CD4-positive, alpha-beta T cell treated with Interleukin-12 subunit alpha and Interleukin-12 subunit beta, for 1 hour (primary cell): Measurements from ENCODE around the gene GSTM1.

ENCODE experiments used
- DNase-seq: peaks from one replicate; pipeline ENCODE4 v3.0.0-alpha.2; 2020

GSTM1 gene

GRCh38 chr1:109687641-109688499, at the start of gene GSTM1:
TSS of gene GSTM1 (plus strand) at chr1:109687817. CDS start at chr1:109687874, 57 bp downstream.
- DNase-seq: no peak

- DNase-seq: no peak
These were observed 48.4 kb upstream of the GSTM1 start for GRCh38 chr1:109639063-109639840.

DNA sequence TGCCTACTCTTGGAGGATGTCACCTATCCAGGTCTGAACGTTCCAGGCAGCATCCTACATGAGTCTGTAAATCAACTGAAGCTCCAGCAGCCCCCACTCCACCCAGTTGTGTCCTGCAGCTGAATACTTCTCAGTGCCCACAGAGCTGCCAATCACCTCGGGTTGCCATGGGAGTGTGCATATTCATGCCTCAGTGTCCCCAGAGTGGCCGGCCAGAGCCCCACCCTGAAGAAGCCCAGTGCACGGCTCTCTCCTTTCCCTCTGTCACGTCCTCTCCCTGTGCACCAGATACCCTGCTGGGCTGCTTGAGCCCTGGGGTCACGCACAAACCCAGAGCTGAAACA, 47.8 kb upstream of the GSTM1 start:
- DNase-seq: no peak

DNA sequence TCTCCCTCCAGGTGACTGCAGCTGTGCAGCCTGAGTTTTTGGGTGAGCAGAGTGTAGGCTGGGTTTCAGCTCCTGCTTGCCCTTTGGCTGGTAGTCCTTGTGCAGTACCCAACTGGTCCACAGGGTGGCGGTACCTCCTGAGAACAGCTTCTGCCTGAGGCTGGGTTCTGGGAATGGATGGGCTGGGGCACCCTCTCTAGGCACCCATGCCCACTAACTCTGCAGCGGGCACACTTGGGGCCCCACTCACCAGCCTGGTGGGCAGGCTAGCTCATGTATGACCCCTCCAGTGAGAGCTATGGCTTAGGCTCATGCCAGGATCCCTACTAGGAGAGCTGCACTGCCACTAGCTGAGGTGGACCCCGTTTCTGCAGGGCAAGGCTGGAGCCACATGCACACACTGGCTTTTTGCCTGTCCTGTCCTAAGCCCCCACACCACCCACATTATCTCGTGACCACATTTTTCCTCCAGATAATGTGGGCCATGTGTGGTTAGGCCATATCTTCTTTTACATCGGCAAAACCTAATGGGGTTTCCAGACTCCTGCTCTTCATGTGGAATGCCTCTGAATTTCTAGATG, 47.2 kb upstream of the GSTM1 start:
- peak; percentile 87 for DNase-seq

- DNase-seq: no peak
These were observed 46.4 kb upstream of the GSTM1 start for GRCh38 chr1:109641078-109641740.

DNA sequence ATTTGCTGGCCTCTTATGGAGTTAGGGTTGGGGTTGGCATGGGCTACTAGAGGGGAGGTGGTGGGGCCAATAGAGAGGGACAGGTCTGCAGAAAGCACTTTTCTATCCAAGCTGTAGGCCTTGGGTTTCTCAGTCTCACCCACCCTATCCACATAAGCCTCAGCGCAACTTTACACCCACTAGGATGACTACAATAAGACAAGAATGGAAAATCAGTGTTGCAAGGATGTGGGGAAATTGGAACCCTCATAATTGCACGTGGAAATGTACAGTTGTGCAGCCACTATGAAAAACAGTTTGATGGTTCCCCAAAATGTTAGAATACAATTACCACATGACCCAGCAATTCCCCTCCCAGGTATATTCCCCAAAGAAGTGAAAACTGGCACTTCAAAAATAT, 45.8 kb upstream of the GSTM1 start:
- DNase-seq: no peak

DNA sequence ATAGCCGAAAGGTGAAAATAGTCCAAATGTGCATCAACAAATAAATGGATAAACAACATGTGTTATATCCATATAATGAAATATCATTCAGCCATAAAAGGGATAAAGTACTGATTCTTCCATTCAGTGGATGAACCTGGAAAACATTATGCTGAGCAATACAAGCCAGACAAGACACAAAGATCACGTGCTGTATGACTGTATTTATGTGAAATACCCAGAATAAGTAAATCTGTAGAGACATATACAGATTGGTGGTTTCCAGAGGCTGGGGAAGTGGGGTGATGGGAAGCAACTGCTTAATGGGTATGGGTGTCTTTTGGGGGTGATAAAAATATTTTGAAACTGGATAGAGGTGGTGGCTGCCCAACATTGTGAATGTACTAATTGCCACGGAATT, 45.0 kb upstream of the GSTM1 start:
- DNase-seq: no peak

DNA sequence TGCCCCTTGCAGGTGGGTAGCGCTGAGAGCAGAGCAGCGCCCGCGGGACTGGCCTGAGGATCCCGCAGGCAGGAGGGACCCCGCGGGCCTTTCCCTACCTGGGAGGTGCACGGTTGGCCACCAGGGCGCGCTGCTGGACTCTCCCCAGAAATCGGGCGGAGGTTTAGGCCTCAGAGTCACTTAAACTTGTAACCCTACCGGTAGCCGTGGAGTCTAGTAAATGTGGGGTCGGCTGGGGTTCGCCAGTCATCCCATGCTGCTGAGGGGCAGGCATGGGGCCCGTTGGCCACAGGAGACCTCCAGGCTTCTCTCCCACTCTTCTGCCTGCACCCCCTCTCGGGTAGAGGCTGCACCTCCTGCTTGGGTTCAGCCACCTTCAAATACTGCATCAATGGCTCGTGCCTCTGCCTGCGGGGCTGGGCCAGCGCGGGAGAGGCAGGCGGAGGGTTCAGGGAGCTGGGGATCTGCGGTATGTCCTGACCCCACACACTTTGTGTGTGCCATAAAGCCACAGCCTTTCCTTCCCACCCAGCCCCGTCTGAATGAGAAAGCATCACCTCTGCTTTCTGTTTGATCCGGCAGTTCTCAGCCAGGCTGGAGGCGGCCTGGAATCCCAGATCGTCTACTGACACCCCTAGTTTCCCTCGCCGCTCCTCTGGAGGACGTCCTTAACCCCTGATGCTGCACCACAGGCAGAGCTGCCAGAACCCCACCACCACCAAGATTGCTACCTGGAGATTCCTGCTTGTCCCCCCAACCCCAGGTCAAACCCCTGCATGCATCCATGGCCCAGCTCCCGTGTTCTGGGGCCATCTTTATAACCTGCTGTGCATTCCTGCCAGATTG, 44.0 kb upstream of the GSTM1 start:
- DNase-seq: peak; percentile 84

GRCh38 chr1:109644670-109645069, 42.9 kb upstream of the GSTM1 start:
- DNase-seq: no peak

DNA sequence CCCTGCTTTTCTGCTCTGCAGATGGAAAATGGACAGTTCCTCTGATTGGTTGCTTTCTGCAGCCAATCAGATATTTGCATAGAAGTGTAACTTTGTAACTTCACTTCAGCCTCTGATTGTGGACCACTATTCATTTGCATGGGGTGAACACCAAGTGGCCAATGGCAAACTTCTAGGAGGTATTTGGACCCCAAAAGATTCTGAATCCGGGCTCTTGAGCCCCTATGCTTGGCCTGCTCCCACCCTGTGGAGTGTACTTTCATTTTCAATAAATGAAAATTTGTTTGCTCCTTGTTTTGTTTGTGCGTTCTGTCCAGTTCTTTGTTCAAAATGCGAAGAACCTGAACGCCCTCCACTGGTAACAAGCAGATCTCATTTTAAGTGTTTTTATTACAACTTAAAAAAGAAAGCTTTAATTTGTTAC, 38.1 kb upstream of the GSTM1 start:
- DNase-seq: no peak

GRCh38 chr1:109650609-109651008, 37.0 kb upstream of the GSTM1 start:
- no peak for DNase-seq

DNA sequence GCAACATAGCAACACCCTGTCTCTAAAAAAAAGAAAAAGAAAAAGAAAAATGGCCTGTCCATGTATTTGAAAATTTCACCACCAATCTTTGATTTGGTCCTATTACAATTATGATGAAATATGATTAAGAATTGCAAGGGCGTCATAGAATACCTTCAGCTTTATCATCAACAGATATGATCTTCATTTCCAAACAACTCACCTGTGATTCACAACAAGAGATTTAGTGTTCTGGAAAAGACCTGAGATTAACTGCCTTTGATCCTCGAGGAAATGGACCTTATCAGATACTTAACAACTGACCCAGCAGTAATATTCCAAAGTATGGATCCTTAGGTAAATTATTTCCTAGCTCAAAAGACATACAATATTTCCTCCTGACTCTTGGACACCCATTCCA, 35.2 kb upstream of the GSTM1 start:
- no peak for DNase-seq

DNA sequence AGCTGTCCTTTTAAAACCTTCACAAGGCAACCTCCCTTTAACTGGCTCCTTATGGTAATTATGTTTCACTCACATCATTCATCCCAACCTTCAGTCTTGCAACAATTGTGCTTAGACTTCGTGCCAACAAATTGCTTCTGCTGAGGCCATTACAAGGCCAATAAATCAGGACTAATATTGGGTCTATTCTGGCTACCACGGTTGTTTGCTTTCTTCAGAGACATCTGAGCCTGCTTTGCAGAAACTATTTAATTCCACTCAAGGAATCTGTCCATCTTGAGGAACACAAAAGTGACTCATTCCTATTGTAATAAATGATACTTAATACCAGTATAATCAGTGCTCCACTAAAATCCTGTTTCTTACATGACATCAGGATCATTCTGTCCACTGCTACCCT, 34.3 kb upstream of the GSTM1 start:
- no peak for DNase-seq

DNA sequence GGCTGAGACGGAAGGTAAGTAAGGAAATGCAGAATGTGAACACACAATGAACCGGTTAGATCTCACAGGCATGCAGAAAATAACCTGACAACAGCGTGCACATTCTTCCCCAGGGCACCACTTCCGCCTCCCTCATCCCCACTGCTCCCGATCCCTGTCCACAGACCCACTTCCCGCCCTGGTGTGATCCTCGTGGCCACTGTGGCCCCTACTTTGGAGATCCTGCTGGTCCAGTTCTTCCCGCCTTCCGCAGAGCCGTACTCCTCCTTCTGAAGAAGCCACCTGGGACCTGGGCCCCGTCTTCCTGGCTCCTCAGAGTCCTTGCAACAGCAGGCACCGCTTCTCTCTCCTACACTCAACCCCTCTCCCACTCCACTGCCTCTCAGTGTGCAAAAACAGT, 33.1 kb upstream of the GSTM1 start:
- no peak for DNase-seq

- peak; percentile 62 for DNase-seq
These were observed 31.8 kb upstream of the GSTM1 start, which contains the start of gene GSTM4 for GRCh38 chr1:109655615-109656519. TSS of gene GSTM4 (plus strand) at chr1:109656099. CDS start at chr1:109656390, 291 bp downstream.

DNA sequence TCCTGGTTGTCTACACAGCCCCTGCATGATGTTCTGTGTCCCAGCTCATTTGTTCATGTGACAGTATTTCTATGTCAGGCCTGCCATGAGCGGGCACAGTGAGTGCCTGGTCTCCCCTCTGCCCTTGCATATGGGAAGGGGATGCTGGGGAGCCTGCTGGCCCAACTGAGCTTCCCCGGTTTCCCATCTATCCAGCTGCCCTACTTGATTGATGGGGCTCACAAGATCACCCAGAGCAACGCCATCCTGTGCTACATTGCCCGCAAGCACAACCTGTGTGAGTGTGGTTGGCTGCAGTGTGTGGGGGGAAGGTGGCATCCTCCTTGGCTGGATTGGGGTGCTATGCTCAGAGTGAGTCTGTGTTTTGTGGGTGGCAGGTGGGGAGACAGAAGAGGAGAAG, 30.2 kb upstream of the GSTM1 start:
- DNase-seq: no peak

DNA sequence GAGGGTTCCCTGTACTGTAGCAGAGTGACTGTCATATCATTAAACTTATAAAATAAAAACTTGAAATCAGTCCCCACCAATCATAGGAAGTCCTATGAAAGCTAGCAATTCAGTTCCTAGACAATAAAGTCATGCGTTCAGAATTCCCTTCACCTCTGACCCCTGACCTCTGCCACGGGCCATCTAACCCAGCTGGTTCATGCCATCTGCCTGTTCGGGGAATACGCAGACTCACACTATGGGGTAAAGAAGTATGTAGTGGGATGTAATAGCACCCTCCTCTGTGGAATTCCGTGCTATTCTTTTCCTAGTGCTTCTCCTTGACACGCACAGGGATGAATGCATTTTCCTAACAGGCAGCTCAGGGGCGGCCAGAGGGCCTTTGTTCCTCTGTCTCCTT, 29.6 kb upstream of the GSTM1 start:
- no peak for DNase-seq

DNA sequence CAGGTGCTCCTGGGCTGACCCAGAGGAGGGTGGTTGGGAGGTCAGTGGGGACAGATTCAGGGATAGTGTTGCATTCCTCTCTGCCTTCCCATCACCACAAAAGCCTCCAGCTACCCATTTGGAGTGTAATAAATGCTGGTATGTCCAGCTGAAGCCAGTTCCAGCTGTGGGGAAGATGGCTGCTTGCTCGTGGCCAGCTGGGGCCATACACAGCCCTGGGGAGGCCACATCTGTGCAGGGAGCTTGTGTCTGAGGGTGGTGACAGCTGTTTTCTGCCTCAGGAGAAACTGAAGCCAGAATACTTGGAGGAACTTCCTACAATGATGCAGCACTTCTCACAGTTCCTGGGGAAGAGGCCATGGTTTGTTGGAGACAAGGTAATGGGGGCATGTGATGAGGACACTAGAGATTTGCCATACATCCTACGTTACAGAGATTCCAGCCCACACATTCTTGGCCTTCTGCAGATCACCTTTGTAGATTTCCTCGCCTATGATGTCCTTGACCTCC, 29.0 kb upstream of the GSTM1 start:
- no peak for DNase-seq

- no peak for DNase-seq
These were observed 28.5 kb upstream of the GSTM1 start for GRCh38 chr1:109659145-109659544.

GRCh38 chr1:109659997-109660690, 27.5 kb upstream of the GSTM1 start:
- DNase-seq: no peak
